ENCODE data around the gene PSMF1. TPM values are rescaled to one million over a fixed set of nuclear protein-coding genes. Genes with fewer than 3 reads are reported as not detected.
A peak's percentile ranks its signal among the peaks of the same experiment; 100 is the strongest.

Gene PSMF1
- total and polyA plus RNA-seq, 9 of the 15 experiments (the other 6 are each of a cell fraction or from before 2014, with no cell fraction given) = 8.5 to 192 (median 33.2) TPM

DNA sequence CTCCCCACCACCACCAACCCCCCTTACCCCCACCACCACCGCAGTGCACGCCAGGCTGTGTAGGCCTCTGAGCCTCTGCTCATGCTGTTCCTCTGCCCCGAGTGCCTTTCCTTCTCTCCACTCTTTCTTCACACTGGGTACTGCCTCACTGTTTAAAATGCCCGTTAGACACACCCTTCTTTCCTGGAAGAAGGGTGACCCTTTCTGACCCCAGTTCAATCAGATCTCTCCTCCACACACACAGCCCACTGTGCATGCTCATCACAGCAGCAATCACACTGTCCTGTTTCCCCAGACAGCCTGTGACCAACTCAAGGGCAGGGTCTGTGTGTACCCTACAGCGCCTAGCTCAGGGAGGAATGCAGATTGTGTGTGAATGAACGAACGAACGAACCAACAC, 56.4 kb downstream of the PSMF1 start (continued):
- no peak for TF ChIP-seq ZNF232 (CRISPR knock-in tag; IDR thresholded peaks at IDR 0.05)
- TF ChIP-seq, protein P1, sequence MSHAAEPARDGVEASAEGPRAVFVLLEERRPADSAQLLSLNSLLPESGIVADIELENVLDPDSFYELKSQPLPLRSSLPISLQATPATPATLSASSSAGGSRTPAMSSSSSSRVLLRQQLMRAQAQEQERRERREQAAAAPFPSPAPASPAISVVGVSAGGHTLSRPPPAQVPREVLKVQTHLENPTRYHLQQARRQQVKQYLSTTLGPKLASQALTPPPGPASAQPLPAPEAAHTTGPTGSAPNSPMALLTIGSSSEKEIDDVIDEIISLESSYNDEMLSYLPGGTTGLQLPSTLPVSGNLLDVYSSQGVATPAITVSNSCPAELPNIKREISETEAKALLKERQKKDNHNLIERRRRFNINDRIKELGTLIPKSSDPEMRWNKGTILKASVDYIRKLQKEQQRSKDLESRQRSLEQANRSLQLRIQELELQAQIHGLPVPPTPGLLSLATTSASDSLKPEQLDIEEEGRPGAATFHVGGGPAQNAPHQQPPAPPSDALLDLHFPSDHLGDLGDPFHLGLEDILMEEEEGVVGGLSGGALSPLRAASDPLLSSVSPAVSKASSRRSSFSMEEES (CRISPR knock-in tag; IDR thresholded peaks at IDR 0.05) = no peak
- TF ChIP-seq HDAC1 (IDR thresholded peaks at IDR 0.05) = peak in 1 of 2 experiments; percentile 56; a peak in 1 of 4 replicates
- no peak for TF ChIP-seq ILF3 (IDR thresholded peaks at IDR 0.05; ENCODE audit: borderline replicate concordance)
- peak; percentile 47 to 66; a peak in 3 of 4 replicates for TF ChIP-seq KDM1A (IDR thresholded peaks at IDR 0.05)
- TF ChIP-seq CBFA2T3 (IDR thresholded peaks at IDR 0.05) = peak; percentile 40; the same call in 1 of the 2 replicates

DNA sequence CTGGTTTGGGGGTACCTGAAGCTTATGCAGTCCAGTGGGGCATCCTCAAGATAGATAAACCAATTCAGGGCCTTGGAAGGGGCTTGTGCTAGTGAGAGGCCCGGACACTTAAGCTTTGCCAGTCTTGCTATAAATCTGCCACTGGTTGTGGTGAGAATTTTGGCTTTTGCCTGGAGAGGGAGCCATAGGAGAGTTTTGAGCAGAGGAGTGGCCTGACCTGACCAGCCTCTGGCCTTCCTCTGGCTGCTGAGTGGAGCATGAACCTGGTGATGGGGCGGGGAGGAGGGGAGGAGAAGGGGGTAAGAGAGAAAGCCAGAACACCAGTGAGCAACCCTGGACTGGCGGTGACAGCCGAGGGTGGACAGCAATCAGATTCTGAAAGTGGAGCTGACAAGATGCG, 59.3 kb downstream of the PSMF1 start:
- no peak overlapping the region for H3K4me3 ChIP-seq
- no peaks in the 10 kb centered on the region for H4K20me1 ChIP-seq (replicated peaks; ENCODE audit: control insufficient read depth, insufficient read depth, low read length)
- H3K27me3 ChIP-seq (ENCODE audit: control insufficient read depth in 2 of 2, insufficient read depth in 2 of 2, low read length in 2 of 2) = no peaks in the 10 kb centered on the region
- no peaks in the 10 kb centered on the region for H3K79me2 ChIP-seq (ENCODE audit: control insufficient read depth, insufficient read depth, low read length)
- peak; percentile 47 to 61 (median 54) for DNase-seq (ENCODE audit: extremely low read depth in 1 of 4, low spot score in 3 of 4)
- H3K36me3 ChIP-seq (ENCODE audit: control insufficient read depth, insufficient read depth, low read length) = peaks cover 33% of the 10 kb centered on the region; the same call in 2 of the 3 replicates
- H3K27ac ChIP-seq (ENCODE audit: extremely low read depth, low read depth, low read length) = no peak overlapping the region
- whole genome bisulfite sequencing (ENCODE audit: insufficient coverage, low coverage, missing lambda C conversion rate) = 57% methylated on average over 4 of the region's 5 CpGs
- POLR2A ChIA-PET = interaction anchor here (0.6 kb wide), 1 partner anchor 219 kb away, joined by 3 read pairs; no protein-coding TSS in a partner anchor
- CTCF ChIA-PET (ENCODE audit: low intra/inter-chr PET ratio) = interaction anchor here (1.1 to 1.3 kb wide), 2 partner anchors 36 to 326 kb away, joined by 4 to 6 read pairs; no protein-coding TSS in a partner anchor
- no peak overlapping the region for H3K9ac ChIP-seq (ENCODE audit: insufficient read depth in 1 of 2, low read depth in 2 of 2, low read length in 2 of 2)
- peak; percentile 83 for FAIRE-seq
- H3K9me1 ChIP-seq (ENCODE audit: control insufficient read depth, insufficient read depth, low read length) = peaks cover 3% of the 10 kb centered on the region
- no peaks in the 10 kb centered on the region for H3K9me3 ChIP-seq (replicated peaks; ENCODE audit: control insufficient read depth, insufficient read depth, low read depth, low read length)
- peaks cover 21 to 27% of the 10 kb centered on the region in 2 experiments for H3K4me1 ChIP-seq (replicated peaks in 1 of 2; ENCODE audit: control insufficient read depth in 2 of 2, insufficient read depth in 2 of 2, low read length in 2 of 2)
- no peak overlapping the region for H3K4me2 ChIP-seq (ENCODE audit: insufficient read depth, low read length)
- intact Hi-C loops (cut with micrococcal nuclease) = loop anchor here (5.0 kb wide), 1 partner anchor 35 kb away; no protein-coding TSS in a partner anchor
- BruUV-seq (replicated peaks) = no TSS peak
- H2AFZ ChIP-seq (ENCODE audit: low read depth, low read length) = no peak overlapping the region
- in situ Hi-C loops (cut with MboI) = no loop called here
- ATAC-seq = peak; percentile 86
- TF ChIP-seq MEIS2 (IDR thresholded peaks at IDR 0.05; ENCODE audit: partially characterized antibody) (peak; percentile 91), HNRNPLL (IDR thresholded peaks at IDR 0.05; ENCODE audit: low read depth, low read length, poor library complexity, severe bottlenecking) (no peak)
- TF ChIP-seq, protein P2, sequence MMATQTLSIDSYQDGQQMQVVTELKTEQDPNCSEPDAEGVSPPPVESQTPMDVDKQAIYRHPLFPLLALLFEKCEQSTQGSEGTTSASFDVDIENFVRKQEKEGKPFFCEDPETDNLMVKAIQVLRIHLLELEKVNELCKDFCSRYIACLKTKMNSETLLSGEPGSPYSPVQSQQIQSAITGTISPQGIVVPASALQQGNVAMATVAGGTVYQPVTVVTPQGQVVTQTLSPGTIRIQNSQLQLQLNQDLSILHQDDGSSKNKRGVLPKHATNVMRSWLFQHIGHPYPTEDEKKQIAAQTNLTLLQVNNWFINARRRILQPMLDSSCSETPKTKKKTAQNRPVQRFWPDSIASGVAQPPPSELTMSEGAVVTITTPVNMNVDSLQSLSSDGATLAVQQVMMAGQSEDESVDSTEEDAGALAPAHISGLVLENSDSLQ (IDR thresholded peaks at IDR 0.05) = peak; percentile 53
- TF ChIP-seq, protein P3, sequence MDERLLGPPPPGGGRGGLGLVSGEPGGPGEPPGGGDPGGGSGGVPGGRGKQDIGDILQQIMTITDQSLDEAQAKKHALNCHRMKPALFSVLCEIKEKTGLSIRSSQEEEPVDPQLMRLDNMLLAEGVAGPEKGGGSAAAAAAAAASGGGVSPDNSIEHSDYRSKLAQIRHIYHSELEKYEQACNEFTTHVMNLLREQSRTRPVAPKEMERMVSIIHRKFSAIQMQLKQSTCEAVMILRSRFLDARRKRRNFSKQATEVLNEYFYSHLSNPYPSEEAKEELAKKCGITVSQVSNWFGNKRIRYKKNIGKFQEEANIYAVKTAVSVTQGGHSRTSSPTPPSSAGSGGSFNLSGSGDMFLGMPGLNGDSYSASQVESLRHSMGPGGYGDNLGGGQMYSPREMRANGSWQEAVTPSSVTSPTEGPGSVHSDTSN (CRISPR knock-in tag; IDR thresholded peaks at IDR 0.05; ENCODE audit: low read depth) = no peak
- TF ChIP-seq, protein P3 (tag; conservative IDR thresholded peaks at IDR 0.05; ENCODE audit: low read depth) = peak; percentile 78
- TF ChIP-seq, protein P4, sequence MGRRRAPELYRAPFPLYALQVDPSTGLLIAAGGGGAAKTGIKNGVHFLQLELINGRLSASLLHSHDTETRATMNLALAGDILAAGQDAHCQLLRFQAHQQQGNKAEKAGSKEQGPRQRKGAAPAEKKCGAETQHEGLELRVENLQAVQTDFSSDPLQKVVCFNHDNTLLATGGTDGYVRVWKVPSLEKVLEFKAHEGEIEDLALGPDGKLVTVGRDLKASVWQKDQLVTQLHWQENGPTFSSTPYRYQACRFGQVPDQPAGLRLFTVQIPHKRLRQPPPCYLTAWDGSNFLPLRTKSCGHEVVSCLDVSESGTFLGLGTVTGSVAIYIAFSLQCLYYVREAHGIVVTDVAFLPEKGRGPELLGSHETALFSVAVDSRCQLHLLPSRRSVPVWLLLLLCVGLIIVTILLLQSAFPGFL (CRISPR knock-in tag; IDR thresholded peaks at IDR 0.05) = no peak
